ENCODE data around the gene CRYAB.

Gene CRYAB

GRCh38 chr11:111949519-111950426 lies 38.2 kb upstream of the CRYAB start:
- H3K27me3 ChIP-seq (replicated peaks; ENCODE audit: control insufficient read depth, insufficient read depth, low read length): no peaks in the 10 kb centered on the region
- no peaks in the 10 kb centered on the region for H3K36me3 ChIP-seq (ENCODE audit: control insufficient read depth, insufficient read depth, low read length)
- no peak overlapping the region for H3K4me3 ChIP-seq (replicated peaks; ENCODE audit: low read depth, low read length)
- no peak for DNase-seq (ENCODE audit: extremely low read depth, insufficient read length)
- TF ChIP-seq CTCF (IDR thresholded peaks at IDR 0.05; ENCODE audit: insufficient read depth, low read length, poor library complexity, severe bottlenecking): no peak

- no peak for TF ChIP-seq CTCF (IDR thresholded peaks at IDR 0.05; ENCODE audit: insufficient read depth, low read length, poor library complexity, severe bottlenecking)
- H3K36me3 ChIP-seq (ENCODE audit: control insufficient read depth, insufficient read depth, low read length): no peaks in the 10 kb centered on the region
- no peak overlapping the region for H3K4me3 ChIP-seq (replicated peaks; ENCODE audit: low read depth, low read length)
- H3K27me3 ChIP-seq (replicated peaks; ENCODE audit: control insufficient read depth, insufficient read depth, low read length): no peaks in the 10 kb centered on the region
- no peak for DNase-seq (ENCODE audit: extremely low read depth, insufficient read length)
Measured at GRCh38 chr11:111947143-111947542, 35.6 kb upstream of the CRYAB start.

GRCh38 chr11:111946499-111946898 lies 34.9 kb upstream of the CRYAB start:
- no peak overlapping the region for H3K4me3 ChIP-seq (replicated peaks; ENCODE audit: low read depth, low read length)
- H3K27me3 ChIP-seq (replicated peaks; ENCODE audit: control insufficient read depth, insufficient read depth, low read length): no peaks in the 10 kb centered on the region
- no peaks in the 10 kb centered on the region for H3K36me3 ChIP-seq (ENCODE audit: control insufficient read depth, insufficient read depth, low read length)
- no peak for TF ChIP-seq CTCF (IDR thresholded peaks at IDR 0.05; ENCODE audit: insufficient read depth, low read length, poor library complexity, severe bottlenecking)
- no peak for DNase-seq (ENCODE audit: extremely low read depth, insufficient read length)

- no peaks in the 10 kb centered on the region for H3K36me3 ChIP-seq (ENCODE audit: control insufficient read depth, insufficient read depth, low read length)
- no peak overlapping the region for H3K4me3 ChIP-seq (replicated peaks; ENCODE audit: low read depth, low read length)
- DNase-seq (ENCODE audit: extremely low read depth, insufficient read length): no peak
- no peaks in the 10 kb centered on the region for H3K27me3 ChIP-seq (replicated peaks; ENCODE audit: control insufficient read depth, insufficient read depth, low read length)
- TF ChIP-seq CTCF (IDR thresholded peaks at IDR 0.05; ENCODE audit: insufficient read depth, low read length, poor library complexity, severe bottlenecking): no peak
Measured at GRCh38 chr11:111945198-111945597, 33.6 kb upstream of the CRYAB start.

GRCh38 chr11:111944651-111945051 lies 33.1 kb upstream of the CRYAB start:
- Histone ChIP-seq H3K4me3 (replicated peaks; ENCODE audit: low read depth, low read length) (no peak overlapping the region), H3K27me3 (replicated peaks; ENCODE audit: control insufficient read depth, insufficient read depth, low read length) (no peaks in the 10 kb centered on the region), H3K36me3 (ENCODE audit: control insufficient read depth, insufficient read depth, low read length) (no peaks in the 10 kb centered on the region)
- no peak for DNase-seq (ENCODE audit: extremely low read depth, insufficient read length)
- no peak for TF ChIP-seq CTCF (IDR thresholded peaks at IDR 0.05; ENCODE audit: insufficient read depth, low read length, poor library complexity, severe bottlenecking)

All from GM06990 (cell line).